ENCODE measurements around the gene NEK6.

The NEK6 gene

DNA sequence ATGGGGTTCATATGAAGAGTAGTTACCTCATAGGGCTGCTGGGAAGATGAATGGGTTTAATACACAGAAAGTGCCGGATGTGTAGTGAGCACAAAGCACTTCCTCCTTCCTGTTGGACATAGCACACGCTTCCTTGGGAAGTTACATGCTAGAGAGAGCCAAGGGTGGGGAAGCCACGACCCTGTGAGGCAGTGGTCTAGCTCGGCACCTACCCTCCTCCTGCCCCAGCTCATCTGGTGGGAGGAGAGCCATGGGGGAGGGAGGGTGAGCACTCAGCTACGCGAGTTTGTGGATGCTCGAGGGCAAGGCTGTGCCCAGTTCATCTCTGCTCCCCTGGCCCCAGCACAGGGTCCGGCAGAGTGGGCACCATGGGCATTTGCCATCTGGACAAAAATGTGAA lies 43.6 kb upstream of the NEK6 start:
- TF ChIP-seq, protein P1, sequence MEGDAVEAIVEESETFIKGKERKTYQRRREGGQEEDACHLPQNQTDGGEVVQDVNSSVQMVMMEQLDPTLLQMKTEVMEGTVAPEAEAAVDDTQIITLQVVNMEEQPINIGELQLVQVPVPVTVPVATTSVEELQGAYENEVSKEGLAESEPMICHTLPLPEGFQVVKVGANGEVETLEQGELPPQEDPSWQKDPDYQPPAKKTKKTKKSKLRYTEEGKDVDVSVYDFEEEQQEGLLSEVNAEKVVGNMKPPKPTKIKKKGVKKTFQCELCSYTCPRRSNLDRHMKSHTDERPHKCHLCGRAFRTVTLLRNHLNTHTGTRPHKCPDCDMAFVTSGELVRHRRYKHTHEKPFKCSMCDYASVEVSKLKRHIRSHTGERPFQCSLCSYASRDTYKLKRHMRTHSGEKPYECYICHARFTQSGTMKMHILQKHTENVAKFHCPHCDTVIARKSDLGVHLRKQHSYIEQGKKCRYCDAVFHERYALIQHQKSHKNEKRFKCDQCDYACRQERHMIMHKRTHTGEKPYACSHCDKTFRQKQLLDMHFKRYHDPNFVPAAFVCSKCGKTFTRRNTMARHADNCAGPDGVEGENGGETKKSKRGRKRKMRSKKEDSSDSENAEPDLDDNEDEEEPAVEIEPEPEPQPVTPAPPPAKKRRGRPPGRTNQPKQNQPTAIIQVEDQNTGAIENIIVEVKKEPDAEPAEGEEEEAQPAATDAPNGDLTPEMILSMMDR (IDR thresholded peaks at IDR 0.05; ENCODE audit: low read depth, low read length) = no peak
- DNase-seq (ENCODE audit: extremely low read depth, low read depth) = no peak

DNA sequence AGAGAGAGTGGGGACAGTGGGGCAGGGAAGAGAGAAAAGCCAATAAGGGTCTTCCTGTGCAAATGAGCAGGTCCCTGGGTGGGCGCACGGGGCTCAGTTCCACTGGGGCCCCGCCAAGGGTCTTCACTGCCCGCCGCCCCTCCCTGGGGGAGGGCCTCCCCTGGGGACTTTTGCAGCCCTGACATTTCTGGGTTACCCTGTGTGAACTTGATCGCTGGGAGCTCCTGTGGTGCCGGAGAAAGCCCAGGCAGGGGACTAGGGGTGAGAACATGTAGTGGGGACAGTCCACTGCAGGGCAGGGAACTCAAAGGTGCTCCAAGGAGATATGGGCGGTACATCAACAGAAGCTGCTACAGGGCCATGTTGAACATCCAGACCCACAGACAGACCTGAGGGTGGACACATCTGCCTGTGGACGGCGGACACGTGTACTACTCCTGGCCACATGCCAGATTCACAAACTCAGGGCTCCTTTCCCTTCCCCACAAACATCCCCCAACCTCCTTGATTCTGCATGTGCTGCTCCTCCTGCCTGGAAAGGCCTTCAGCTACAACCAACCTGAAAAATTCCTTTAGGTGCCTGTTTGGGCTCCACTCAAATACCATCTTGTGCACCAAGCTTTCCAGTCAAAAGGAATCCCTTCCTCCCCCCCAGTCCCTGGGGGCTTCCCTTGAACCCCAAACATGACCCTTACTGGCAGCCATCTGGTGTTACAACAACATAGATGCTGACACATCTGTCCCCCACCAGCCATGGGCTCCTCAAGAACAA lies 43.0 kb upstream of the NEK6 start:
- TF ChIP-seq, protein P1 (IDR thresholded peaks at IDR 0.05; ENCODE audit: low read depth, low read length) = no peak
- no peak for DNase-seq (ENCODE audit: extremely low read depth, low read depth)

DNA sequence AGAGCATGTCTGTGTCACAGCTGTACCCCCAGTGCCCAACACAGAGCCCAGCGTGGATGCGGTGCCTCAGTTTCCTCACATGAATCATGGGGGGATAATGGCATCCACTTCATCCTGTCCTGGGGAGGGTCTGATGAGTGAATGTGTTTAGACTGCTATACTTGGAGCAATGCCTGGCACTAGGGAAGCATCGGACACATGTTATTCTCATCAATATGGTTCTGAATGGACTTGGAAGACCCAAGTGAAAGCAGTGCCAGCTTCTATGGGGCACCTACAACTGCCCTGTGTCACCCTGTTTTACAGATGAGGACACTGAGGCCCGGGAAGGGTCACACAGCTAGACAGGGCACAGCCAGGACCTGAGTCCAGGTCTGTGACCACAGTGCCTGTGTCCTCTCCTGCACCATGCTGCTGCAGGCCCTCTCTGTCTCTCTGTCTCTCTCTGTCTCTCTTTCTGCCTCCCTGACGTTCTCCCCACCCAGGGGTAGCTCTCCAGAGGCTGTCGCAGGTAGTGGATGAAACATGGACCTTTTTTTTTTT lies 42.3 kb upstream of the NEK6 start:
- TF ChIP-seq, protein P1 (IDR thresholded peaks at IDR 0.05; ENCODE audit: low read depth, low read length) = no peak
- DNase-seq (ENCODE audit: extremely low read depth, low read depth) = no peak

DNA sequence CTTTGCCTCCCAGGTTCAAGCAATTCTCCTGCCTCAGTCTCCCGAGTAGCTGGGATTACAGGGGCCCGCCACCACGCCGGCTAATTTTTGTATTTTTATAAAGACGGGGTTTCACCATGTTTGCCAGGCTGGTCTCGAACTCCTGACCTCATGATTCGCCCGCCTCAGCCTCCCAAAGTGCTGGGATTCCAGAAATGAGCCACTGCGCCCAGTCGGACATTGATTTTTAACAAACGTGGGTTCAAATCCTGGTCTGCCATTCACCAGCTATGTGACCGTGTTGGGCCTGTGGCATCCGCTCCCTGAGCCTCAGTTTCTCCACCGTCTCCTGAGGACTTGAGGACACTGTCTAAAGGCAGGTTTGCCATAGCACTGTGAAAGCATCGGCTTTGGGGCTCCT lies 41.8 kb upstream of the NEK6 start:
- TF ChIP-seq, protein P1 (IDR thresholded peaks at IDR 0.05; ENCODE audit: low read depth, low read length) = no peak
- no peak for DNase-seq (ENCODE audit: extremely low read depth, low read depth)

DNA sequence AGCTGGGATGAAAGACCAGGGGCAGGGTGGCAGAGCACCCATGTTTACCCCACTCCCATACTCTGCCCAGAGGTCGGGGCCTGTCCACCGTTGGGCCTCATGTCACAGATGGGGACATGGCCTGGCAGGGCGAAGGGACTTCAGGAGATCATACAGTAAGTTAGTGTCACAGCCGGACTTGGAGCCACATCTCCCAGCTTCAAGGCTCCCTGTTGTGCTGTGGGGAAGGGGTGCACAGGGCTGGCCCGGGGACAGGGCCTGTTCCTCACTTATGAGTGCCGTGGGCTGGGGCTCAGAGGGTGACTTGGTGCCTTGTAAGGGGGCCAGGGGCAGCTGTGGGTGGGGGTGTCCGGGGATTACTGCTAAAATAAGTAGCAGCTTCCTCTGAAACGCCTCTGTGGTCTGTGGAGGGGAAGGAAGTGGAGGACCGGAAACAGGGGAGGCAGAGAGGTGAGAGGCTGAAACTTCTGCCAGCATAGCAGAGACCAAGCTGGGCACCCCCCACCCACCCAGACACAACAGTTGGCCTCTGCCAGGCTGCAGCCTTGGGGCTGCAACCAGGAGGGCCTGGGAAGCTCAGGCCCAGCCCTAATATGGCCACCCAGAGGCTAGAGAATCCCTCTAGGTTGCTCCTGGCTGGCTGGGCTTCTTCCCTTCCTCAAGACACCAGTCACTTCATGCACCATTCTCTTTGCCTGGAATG lies 41.1 kb upstream of the NEK6 start:
- TF ChIP-seq, protein P1 (IDR thresholded peaks at IDR 0.05; ENCODE audit: low read depth, low read length) = no peak
- no peak for DNase-seq (ENCODE audit: extremely low read depth, low read depth)

DNA sequence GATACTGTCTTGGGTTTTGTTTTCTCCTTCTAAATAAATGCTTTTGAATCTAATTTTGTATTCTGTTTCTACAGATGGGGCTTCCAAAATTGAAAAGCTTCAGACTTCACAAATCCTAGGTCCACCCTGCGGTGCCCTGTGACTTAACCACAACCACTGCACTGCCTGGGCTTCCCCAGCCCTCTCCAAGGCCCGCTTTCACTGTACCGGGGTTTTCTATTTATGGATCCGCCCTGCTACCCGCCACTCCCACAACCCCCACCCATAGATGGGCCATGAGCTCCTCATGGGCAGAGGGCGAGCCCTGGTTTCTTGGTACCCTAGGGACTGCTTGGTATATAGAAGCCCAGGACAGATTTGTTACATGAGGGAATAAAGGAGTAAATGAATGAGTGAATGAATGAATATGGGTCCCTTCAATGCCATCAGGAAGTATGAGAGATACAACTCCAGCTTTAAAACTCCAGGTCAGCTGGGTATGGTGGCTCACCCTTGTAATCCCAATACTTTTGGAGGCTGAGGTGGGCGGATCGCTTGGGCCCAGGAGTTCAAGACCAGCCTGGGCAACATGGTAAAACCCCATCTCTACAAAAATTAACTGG lies 39.8 kb upstream of the NEK6 start:
- DNase-seq (ENCODE audit: extremely low read depth, low read depth) = no peak
- TF ChIP-seq, protein P1 (IDR thresholded peaks at IDR 0.05; ENCODE audit: low read depth, low read length) = no peak
